Lung (tissue), 12 donors: Measurements from ENCODE around the gene CELA2B. TPM values are rescaled to one million over a fixed set of nuclear protein-coding genes. Genes with fewer than 3 reads are reported as not detected.

Experiments
- ATAC-seq: fragments of 200-7000 bp; cut with Tn5 transposase; one replicate; pipeline ENCODE4 v1.9.1; 2020; ENCODE audit warnings: moderate number of reproducible peaks; ENCODE audit not compliant: insufficient read depth, low FRiP score
- DNase-seq, 3 donors: peaks; one replicate each; pipeline ENCODE4 v3.0.0-alpha.2; 2013 to 2017
- H3K27ac ChIP-seq, 2 donors: one replicate each; pipeline ENCODE4 v1.5.1; 2013; ENCODE audit warnings: mild to moderate bottlenecking in 2 of 2, moderate library complexity in 2 of 2, control low read depth in 1 of 2, inconsistent platforms in 1 of 2, low read depth in 1 of 2, low read length in 1 of 2
- H3K27me3 ChIP-seq, 3 donors: one replicate each; pipeline ENCODE4 v1.5.1; 2013; ENCODE audit warnings: low read length in 2 of 3; ENCODE audit not compliant: control insufficient read depth in 3 of 3, insufficient read depth in 3 of 3
- H3K36me3 ChIP-seq, 4 donors: one replicate each; pipeline ENCODE4 v1.5.1; 2013; ENCODE audit warnings: low read length in 4 of 4, mild to moderate bottlenecking in 1 of 4, moderate library complexity in 1 of 4; ENCODE audit not compliant: control insufficient read depth in 4 of 4, insufficient read depth in 4 of 4
- H3K4me1 ChIP-seq, 5 donors: one replicate each; pipeline ENCODE4 v1.5.1; 2013; ENCODE audit warnings: low read length in 5 of 5, mild to moderate bottlenecking in 2 of 5, moderate library complexity in 1 of 5; ENCODE audit not compliant: control insufficient read depth in 5 of 5, insufficient read depth in 5 of 5
- H3K4me3 ChIP-seq: one replicate; pipeline ENCODE4 v1.5.1; 2013; ENCODE audit warnings: mild to moderate bottlenecking, control low read depth, moderate library complexity
- H3K9ac ChIP-seq, 2 donors: one replicate each; pipeline ENCODE4 v1.5.1; 2013; ENCODE audit warnings: low read length in 2 of 2, control low read depth in 1 of 2; ENCODE audit not compliant: insufficient read depth in 1 of 2
- H3K9me3 ChIP-seq, 4 donors: one replicate each; pipeline ENCODE4 v1.5.1; 2013; ENCODE audit warnings: low read length in 3 of 4, mild to moderate bottlenecking in 1 of 4, moderate library complexity in 1 of 4; ENCODE audit not compliant: control insufficient read depth in 4 of 4, insufficient read depth in 3 of 4
- CTCF ChIP-seq: IDR thresholded peaks from 2 replicates; pipeline ENCODE4 v1.5.1; 2012; ENCODE audit warnings: mild to moderate bottlenecking; ENCODE audit errors: control extremely low read depth, extremely low read depth
- WGBS, 2 donors: extraction: QIAGEN DNeasy Blood & Tissue Kit; methylation state at CpG; one replicate each; pipeline ENCODE4 v1.1.7; 2013; 5-methylcytosine and 5-hydroxymethylcytosine counted together
- polyA plus RNA-seq, 2 donors: library from polyadenylated mRNA; stranded (reverse); fragments of 200-250 nt; gene quantifications; one replicate each; pipeline ENCODE4 v1.2.1, GENCODE V29; 2013
- total RNA-seq, 2 donors: library from RNA; depleted of rRNA in 1 of 2; stranded (reverse); fragments of >200 nt in 1 of 2; gene quantifications; one replicate each; pipeline ENCODE4 v1.2.1, GENCODE V29; 2014 to 2021
- donor health status: control.
- donor health status: control.
- donor health status: Bipolar disorder and iron deficiency.
- donor health status: healthy.
- donor health status: DM: yes; HTN: yes; CAD: no.

Gene CELA2B
- total and polyA plus RNA-seq, 4 donors = 0.63 to 1.3 TPM; not detected in 2

- TF ChIP-seq CTCF = no peak
- H3K9me3 ChIP-seq = no peaks in the 10 kb centered on the region
- peak overlapping the region; percentile 52 to 81 for H3K27ac ChIP-seq
Observed at GRCh38 chr1:15523104-15524020, 47.5 kb downstream of the CELA2B start.

GRCh38 chr1:15524021-15524282 lies 48.0 kb downstream of the CELA2B start, which contains the start of gene CASP9:
CASP9 (minus strand) TSS chr1:15524215; CDS start chr1:15524200, 15 bp downstream.
- no peak for ATAC-seq
- H3K9me3 ChIP-seq = no peaks in the 10 kb centered on the region
- peak within 1 kb of the TSS; percentile 50 for H3K4me3 ChIP-seq
- no peaks in the 10 kb centered on the region for H3K36me3 ChIP-seq
- peak within 1 kb of the TSS; percentile 81 to 82 for H3K9ac ChIP-seq
- H3K4me1 ChIP-seq = peaks cover 0 to 29% (median 11%) of the 10 kb centered on the region in 5 donors
- H3K27ac ChIP-seq = peak within 1 kb of the TSS; percentile 93 to 100
- TF ChIP-seq CTCF = no peak
- 0% methylated on average over 25 to 27 of the region's 27 CpGs for whole genome bisulfite sequencing, 2 donors
- DNase-seq = no peak
- no peaks in the 10 kb centered on the region for H3K27me3 ChIP-seq

More at GRCh38 chr1:15523104-15524020, 47.5 kb downstream of the CELA2B start:
- 42 to 43% methylated on average over 18 of the region's 18 CpGs for WGBS, 2 donors
- Histone ChIP-seq H3K4me1 (peaks cover 0 to 29% (median 11%) of the 10 kb centered on the region in 5 donors), H3K27me3 (no peaks in the 10 kb centered on the region), H3K4me3 (no peak overlapping the region), H3K36me3 (peaks cover 0 to under 1% (median 0%) of the 10 kb centered on the region in 4 donors), H3K9ac (peak overlapping the region; percentile 65 to 82)
- DNase-seq (peak in 2 of 3 donors; percentile 78 to 82), ATAC-seq (no peak)

DNA sequence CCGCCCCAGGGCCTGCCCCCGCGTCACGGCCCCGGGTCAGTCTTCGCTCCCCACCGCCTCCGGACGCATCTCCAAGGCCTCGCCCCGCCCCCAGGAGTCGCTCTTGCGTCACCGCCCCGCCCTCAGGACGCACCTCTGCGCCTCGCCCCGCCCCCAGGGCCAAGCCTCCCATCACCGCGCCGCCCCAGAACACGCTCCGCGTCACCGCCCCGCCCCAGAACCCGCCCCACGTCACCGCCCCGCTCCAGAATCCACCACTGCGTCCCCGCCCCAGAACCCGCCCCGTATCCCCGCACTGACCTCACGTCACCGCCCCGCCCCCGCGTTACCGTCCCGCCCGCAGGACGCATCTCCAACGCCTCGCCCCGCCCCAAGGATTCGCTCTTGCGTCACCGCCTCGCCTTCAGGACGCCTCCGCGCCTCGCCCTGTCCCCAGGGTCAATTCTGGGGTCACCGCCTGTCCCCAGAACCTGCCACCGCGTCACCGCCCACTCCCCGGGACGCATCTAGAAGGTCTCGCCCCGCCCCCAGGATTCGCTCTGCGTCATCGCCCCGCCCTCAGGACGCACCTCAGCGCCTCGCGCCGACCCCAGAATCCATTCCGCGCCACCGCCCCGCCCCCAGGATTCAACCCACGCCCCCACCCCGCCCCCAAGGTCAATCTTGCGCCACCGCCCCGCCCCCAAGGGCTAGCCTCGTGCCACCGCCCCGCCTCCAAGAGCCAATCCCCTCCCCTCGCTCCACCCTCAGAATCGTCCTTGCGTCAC lies 48.6 kb downstream of the CELA2B start:
- no peak for TF ChIP-seq CTCF
- peak overlapping the region; percentile 93 to 100 for H3K27ac ChIP-seq
- ATAC-seq = peak; percentile 71
- peak overlapping the region in 1 of 2 donors; percentile 81 for H3K9ac ChIP-seq
- peak overlapping the region; percentile 50 for H3K4me3 ChIP-seq
- H3K4me1 ChIP-seq = peaks cover 0 to 29% (median 11%) of the 10 kb centered on the region in 5 donors
- 1 to 2% methylated on average over 71 to 86 of the region's 88 CpGs for WGBS, 2 donors
- peak; percentile 99 for DNase-seq
- H3K36me3 ChIP-seq = peaks cover 0 to 3% (median 0%) of the 10 kb centered on the region in 4 donors
- H3K9me3 ChIP-seq = no peaks in the 10 kb centered on the region
- no peaks in the 10 kb centered on the region for H3K27me3 ChIP-seq
